Measurements from ENCODE around the gene CCDC28A. TPM values are rescaled to one million over a fixed set of nuclear protein-coding genes. Genes with fewer than 3 reads are reported as not detected.

CCDC28A gene
- total RNA-seq, 1 donor from 2014 or later, result 12.7 TPM

- Mint-ChIP-seq H3K27me3 (ENCODE audit: low read depth) (no peaks in the 10 kb centered on the region), H3K36me3 (no peaks in the 10 kb centered on the region), H3K27ac (no peak overlapping the region), H3K9me3 (peaks cover 3% of the 10 kb centered on the region), H3K4me3 (no peak overlapping the region), H3K4me1 (peaks cover 10% of the 10 kb centered on the region)
- no peak for TF ChIP-seq CTCF (IDR thresholded peaks at IDR 0.05; ENCODE audit: unreplicated experiment)
- no peak for DNase-seq (ENCODE audit: low spot score in 2 of 2, unreplicated experiment in 2 of 2)
Observed at GRCh38 chr6:138803861-138804260, 30.3 kb downstream of the CCDC28A start.

- no peak for DNase-seq (ENCODE audit: low spot score in 2 of 2, unreplicated experiment in 2 of 2)
- no peak for TF ChIP-seq CTCF (IDR thresholded peaks at IDR 0.05; ENCODE audit: unreplicated experiment)
- Mint-ChIP-seq H3K4me3 (no peak overlapping the region), H3K27me3 (ENCODE audit: low read depth) (no peaks in the 10 kb centered on the region), H3K4me1 (peaks cover 7% of the 10 kb centered on the region), H3K9me3 (peaks cover 8% of the 10 kb centered on the region), H3K27ac (no peak overlapping the region), H3K36me3 (no peaks in the 10 kb centered on the region)
Observed at GRCh38 chr6:138805016-138805765, 31.6 kb downstream of the CCDC28A start.

- Mint-ChIP-seq H3K4me3 (no peak overlapping the region), H3K36me3 (no peaks in the 10 kb centered on the region), H3K27ac (no peak overlapping the region), H3K27me3 (ENCODE audit: low read depth) (no peaks in the 10 kb centered on the region), H3K4me1 (peaks cover 2% of the 10 kb centered on the region), H3K9me3 (peaks cover 8% of the 10 kb centered on the region)
- DNase-seq (ENCODE audit: low spot score in 2 of 2, unreplicated experiment in 2 of 2), result no peak
- TF ChIP-seq CTCF (IDR thresholded peaks at IDR 0.05; ENCODE audit: unreplicated experiment), result no peak
Observed at GRCh38 chr6:138806889-138807288, 33.3 kb downstream of the CCDC28A start.

- Mint-ChIP-seq H3K36me3 (no peaks in the 10 kb centered on the region), H3K4me3 (no peak overlapping the region), H3K9me3 (peaks cover 8% of the 10 kb centered on the region), H3K27me3 (ENCODE audit: low read depth) (no peaks in the 10 kb centered on the region), H3K4me1 (peaks cover 14% of the 10 kb centered on the region), H3K27ac (no peak overlapping the region)
- TF ChIP-seq CTCF (IDR thresholded peaks at IDR 0.05; ENCODE audit: unreplicated experiment), result no peak
- no peak for DNase-seq (ENCODE audit: low spot score in 2 of 2, unreplicated experiment in 2 of 2)
Observed at GRCh38 chr6:138809677-138810076, 36.1 kb downstream of the CCDC28A start.

GRCh38 chr6:138811866-138812265 is 38.3 kb downstream of the CCDC28A start:
- no peak for TF ChIP-seq CTCF (IDR thresholded peaks at IDR 0.05; ENCODE audit: unreplicated experiment)
- no peak for DNase-seq (ENCODE audit: low spot score in 2 of 2, unreplicated experiment in 2 of 2)
- Mint-ChIP-seq H3K9me3 (peaks cover 5% of the 10 kb centered on the region), H3K27me3 (ENCODE audit: low read depth) (no peaks in the 10 kb centered on the region), H3K36me3 (no peaks in the 10 kb centered on the region), H3K27ac (no peak overlapping the region), H3K4me1 (peaks cover 32% of the 10 kb centered on the region), H3K4me3 (no peak overlapping the region)
